ENCODE results near the gene RALGPS1.

The RALGPS1 gene

GRCh38 chr9:126874546-126875314 lies 39.9 kb upstream of the RALGPS1 start:
- Histone ChIP-seq H3K79me2 (ENCODE audit: control insufficient read depth, low read length) (peaks cover 21% of the 10 kb centered on the region), H4K20me1 (ENCODE audit: control insufficient read depth, insufficient read depth, low read depth, low read length) (0 out of 2 replicates have a peak, but pooled peaks cover 3% of the 10 kb centered on the region), H3K4me2 (ENCODE audit: low read length) (no peak overlapping the region), H3K27ac (ENCODE audit: low read depth, low read length) (no peak overlapping the region), H3K36me3 (ENCODE audit: control insufficient read depth, low read length) (peaks cover 8% of the 10 kb centered on the region), H3K9me3 (ENCODE audit: control insufficient read depth, insufficient read depth, low read length) (no peaks in the 10 kb centered on the region), H3K27me3 (ENCODE audit: control insufficient read depth, low read length) (no peaks in the 10 kb centered on the region), H3F3A (ENCODE audit: control insufficient read depth, insufficient read depth) (peaks cover 8% of the 10 kb centered on the region; the same call in 1 of the 2 replicates), H3K4me1 (ENCODE audit: control insufficient read depth, low read length) (peaks cover 9% of the 10 kb centered on the region), H3K4me3 (ENCODE audit: low read length) (no peak overlapping the region), H3K9me2 (replicated peaks; ENCODE audit: control insufficient read depth, low read length) (no peaks in the 10 kb centered on the region)
- TF ChIP-seq CTCF (IDR thresholded peaks at IDR 0.05; ENCODE audit: low read depth, low read length, poor library complexity, severe bottlenecking) (no peak), EZH2phosphoT487 (IDR thresholded peaks at IDR 0.05; ENCODE audit: borderline replicate concordance, low read length) (no peak)

GRCh38 chr9:126875756-126876510 lies 38.6 kb upstream of the RALGPS1 start:
- peaks cover 9% of the 10 kb centered on the region for H3K4me1 ChIP-seq (ENCODE audit: control insufficient read depth, low read length)
- no peak overlapping the region for H3K27ac ChIP-seq (ENCODE audit: low read depth, low read length)
- H3K79me2 ChIP-seq (ENCODE audit: control insufficient read depth, low read length): peaks cover 21% of the 10 kb centered on the region
- H3K9me3 ChIP-seq (ENCODE audit: control insufficient read depth, insufficient read depth, low read length): no peaks in the 10 kb centered on the region
- peaks cover 19% of the 10 kb centered on the region for H3K36me3 ChIP-seq (ENCODE audit: control insufficient read depth, low read length)
- H4K20me1 ChIP-seq (ENCODE audit: control insufficient read depth, insufficient read depth, low read depth, low read length): 0 out of 2 replicates have a peak, but pooled peaks cover 3% of the 10 kb centered on the region
- no peak overlapping the region for H3K4me3 ChIP-seq (ENCODE audit: low read length)
- TF ChIP-seq EZH2phosphoT487 (IDR thresholded peaks at IDR 0.05; ENCODE audit: borderline replicate concordance, low read length) (no peak), CTCF (IDR thresholded peaks at IDR 0.05; ENCODE audit: low read depth, low read length, poor library complexity, severe bottlenecking) (no peak)
- H3K4me2 ChIP-seq (ENCODE audit: low read length): no peak overlapping the region
- peaks cover 8% of the 10 kb centered on the region; the same call in 1 of the 2 replicates for H3F3A ChIP-seq (ENCODE audit: control insufficient read depth, insufficient read depth)
- no peaks in the 10 kb centered on the region for H3K27me3 ChIP-seq (ENCODE audit: control insufficient read depth, low read length)
- no peaks in the 10 kb centered on the region for H3K9me2 ChIP-seq (replicated peaks; ENCODE audit: control insufficient read depth, low read length)

DNA sequence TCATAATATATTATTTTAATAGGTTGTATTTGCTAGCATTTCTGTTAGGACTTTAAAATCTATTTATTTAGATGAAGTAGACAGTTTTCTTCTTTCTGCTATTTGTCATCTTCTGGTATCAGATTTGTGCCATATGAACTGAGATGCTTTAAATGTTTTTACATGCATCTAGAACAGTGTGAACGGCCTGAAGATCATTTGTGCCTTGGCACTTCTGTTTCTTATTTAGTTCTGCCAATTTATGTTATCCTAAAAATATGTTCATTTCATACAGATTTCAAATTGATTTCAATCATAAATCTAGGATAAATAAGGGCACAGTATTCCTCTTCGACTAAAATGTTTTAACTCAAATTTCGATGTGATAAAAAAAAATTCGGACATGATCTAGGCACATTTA lies 38.1 kb upstream of the RALGPS1 start:
- no peak for TF ChIP-seq CTCF (IDR thresholded peaks at IDR 0.05; ENCODE audit: low read depth, low read length, poor library complexity, severe bottlenecking)
- no peak for TF ChIP-seq EZH2phosphoT487 (IDR thresholded peaks at IDR 0.05; ENCODE audit: borderline replicate concordance, low read length)
- H3K36me3 ChIP-seq (ENCODE audit: control insufficient read depth, low read length): peaks cover 20% of the 10 kb centered on the region

More for the DNA sequence above, 38.1 kb upstream of the RALGPS1 start:
- Histone ChIP-seq H3F3A (ENCODE audit: control insufficient read depth, insufficient read depth) (peaks cover 8% of the 10 kb centered on the region; the same call in 1 of the 2 replicates), H3K9me2 (replicated peaks; ENCODE audit: control insufficient read depth, low read length) (no peaks in the 10 kb centered on the region), H3K4me1 (ENCODE audit: control insufficient read depth, low read length) (peaks cover 9% of the 10 kb centered on the region), H4K20me1 (ENCODE audit: control insufficient read depth, insufficient read depth, low read depth, low read length) (peaks cover 3% of the 10 kb centered on the region; the same call in 1 of the 2 replicates), H3K27ac (ENCODE audit: low read depth, low read length) (no peak overlapping the region), H3K4me3 (ENCODE audit: low read length) (no peak overlapping the region), H3K27me3 (ENCODE audit: control insufficient read depth, low read length) (no peaks in the 10 kb centered on the region), H3K4me2 (ENCODE audit: low read length) (no peak overlapping the region), H3K9me3 (ENCODE audit: control insufficient read depth, insufficient read depth, low read length) (no peaks in the 10 kb centered on the region), H3K79me2 (ENCODE audit: control insufficient read depth, low read length) (peaks cover 21% of the 10 kb centered on the region)

All from DOHH2 (cell line).